HepG2 (cell line): Measurements from ENCODE around the gene CYP4F8. TPM values are rescaled to one million over a fixed set of nuclear protein-coding genes. Genes with fewer than 3 reads are reported as not detected.

Experiments
- IKZF1 ChIP-seq: fragments of 450-650 bp; IDR thresholded peaks from 2 replicates; pipeline ENCODE4 v1.7.1; 2016
- MAX ChIP-seq: IDR thresholded peaks from 2 replicates; pipeline ENCODE4 v1.6.1; 2012; ENCODE audit warnings: inconsistent platforms
- MIXL1 ChIP-seq: IDR thresholded peaks from 2 replicates; pipeline ENCODE4 v1.6.1; 2016
- NCOR1 ChIP-seq: fragments of 200-600 bp; sonication (generic); IDR thresholded peaks from 2 replicates; pipeline ENCODE4 v1.7.0; 2017; ENCODE audit warnings: antibody characterized with exemption, low read length, borderline replicate concordance
- REXO4 ChIP-seq: sonication (generic); formaldehyde crosslinking; IDR thresholded peaks from 2 replicates; pipeline ENCODE4 v1.8.0; 2022; ENCODE audit warnings: missing genetic modification reagents, mild to moderate bottlenecking, borderline replicate concordance
- ZMAT3 ChIP-seq: sonication (generic); formaldehyde crosslinking; conservative IDR thresholded peaks from 2 replicates; pipeline ENCODE4 v1.7.0; 2021; ENCODE audit warnings: missing genetic modification reagents
- ZNF414 ChIP-seq: sonication (generic); formaldehyde crosslinking; IDR thresholded peaks from 2 replicates; pipeline ENCODE4 v1.5.0; 2020; ENCODE audit warnings: missing genetic modification reagents
- ZNF570 ChIP-seq: sonication (generic); formaldehyde crosslinking; IDR thresholded peaks from 2 replicates; pipeline ENCODE4 v1.4.0; 2020; ENCODE audit warnings: mild to moderate bottlenecking, missing genetic modification reagents, borderline replicate concordance
- ZNF615 ChIP-seq: sonication (generic); formaldehyde crosslinking; IDR thresholded peaks from 2 replicates; pipeline ENCODE4 v1.5.0; 2020; ENCODE audit warnings: mild to moderate bottlenecking, missing genetic modification reagents, borderline replicate concordance
- ZNF652 ChIP-seq: IDR thresholded peaks from 2 replicates; pipeline ENCODE4 v1.6.1; 2016; ENCODE audit warnings: low read depth, borderline replicate concordance
- ZNF720 ChIP-seq: sonication (generic); formaldehyde crosslinking; IDR thresholded peaks from 2 replicates; pipeline ENCODE4 v1.4.0; 2020; ENCODE audit warnings: missing genetic modification reagents
- ZNF83 ChIP-seq: sonication (generic); formaldehyde crosslinking; IDR thresholded peaks from 2 replicates; pipeline ENCODE4 v1.4.0; 2020; ENCODE audit warnings: missing genetic modification reagents, mild to moderate bottlenecking, borderline replicate concordance
- polyA plus RNA-seq, 8 experiments: library from polyadenylated mRNA; depleted of rRNA in 3 of 8; stranded (reverse) in 7 of 8; unstranded in 1 of 8; fragments of >200 nt; fragmentation: Illumina TruSeq in 4 of 8; extraction: Trizol in 4 of 8; gene quantifications; 2 replicates each; pipeline versions ENCODE4 v1.2.1 to v1.2.3, GENCODE V29; 2011 to 2016; ENCODE audit warnings: low read depth in 4 of 8, missing spikeins in 1 of 8, mixed read lengths in 1 of 8; ENCODE audit not compliant: insufficient read depth in 1 of 8
- total RNA-seq, 5 experiments: library from RNA; depleted of rRNA; stranded (reverse); fragments of >200 nt; fragmentation: Illumina TruSeq; extraction: Trizol; gene quantifications; 2 replicates each; pipeline ENCODE4 v1.2.3, GENCODE V29; 2016; ENCODE audit warnings: low read depth in 1 of 5
- TF ChIP-seq, protein P1 (sequence below): sonication (generic); formaldehyde crosslinking; IDR thresholded peaks from 2 replicates; pipeline ENCODE4 v1.8.0; 2022; ENCODE audit warnings: mild to moderate bottlenecking, missing genetic modification reagents, borderline replicate concordance
- TF ChIP-seq, protein P2 (sequence below): IDR thresholded peaks from 2 replicates; pipeline ENCODE4 v1.6.1; 2018; ENCODE audit warnings: missing genetic modification reagents, mild to moderate bottlenecking, missing compliant biosample characterization

Gene CYP4F8
- total and polyA plus RNA-seq, 2 of the 13 experiments (the other 11 are each of a cell fraction or from before 2014, with no cell fraction given), result not detected

DNA sequence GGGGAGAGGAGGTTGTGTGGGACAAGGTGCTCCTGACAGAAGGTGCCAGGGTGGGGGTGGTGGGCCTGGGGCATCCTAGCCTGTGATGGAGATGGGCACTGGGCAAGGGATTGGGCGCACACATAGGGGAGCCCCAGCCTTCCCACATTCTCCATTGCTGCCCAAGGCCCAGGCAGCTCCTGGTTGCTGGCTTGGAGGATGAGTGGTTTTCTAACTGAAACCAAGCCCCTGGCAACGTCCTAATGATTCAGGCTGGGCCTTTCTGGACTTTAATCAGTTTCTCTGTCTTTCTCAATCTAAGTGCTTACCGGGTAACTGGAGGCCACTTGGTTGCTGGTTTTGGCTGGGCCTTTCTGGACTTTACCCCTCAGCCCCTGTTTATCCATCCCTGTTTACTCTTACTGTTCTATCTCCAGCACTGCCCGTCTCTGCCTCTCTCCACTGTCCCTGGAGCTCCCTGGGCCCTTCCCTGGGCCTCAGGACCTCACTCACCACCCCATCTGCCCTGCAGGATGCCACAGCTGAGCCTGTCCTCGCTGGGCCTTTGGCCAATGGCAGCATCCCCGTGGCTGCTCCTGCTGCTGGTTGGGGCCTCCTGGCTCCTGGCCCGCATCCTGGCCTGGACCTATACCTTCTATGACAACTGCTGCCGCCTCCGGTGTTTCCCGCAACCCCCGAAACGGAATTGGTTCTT is 26.0 kb downstream of the CYP4F8 start (continued):
- TF ChIP-seq, protein P1, sequence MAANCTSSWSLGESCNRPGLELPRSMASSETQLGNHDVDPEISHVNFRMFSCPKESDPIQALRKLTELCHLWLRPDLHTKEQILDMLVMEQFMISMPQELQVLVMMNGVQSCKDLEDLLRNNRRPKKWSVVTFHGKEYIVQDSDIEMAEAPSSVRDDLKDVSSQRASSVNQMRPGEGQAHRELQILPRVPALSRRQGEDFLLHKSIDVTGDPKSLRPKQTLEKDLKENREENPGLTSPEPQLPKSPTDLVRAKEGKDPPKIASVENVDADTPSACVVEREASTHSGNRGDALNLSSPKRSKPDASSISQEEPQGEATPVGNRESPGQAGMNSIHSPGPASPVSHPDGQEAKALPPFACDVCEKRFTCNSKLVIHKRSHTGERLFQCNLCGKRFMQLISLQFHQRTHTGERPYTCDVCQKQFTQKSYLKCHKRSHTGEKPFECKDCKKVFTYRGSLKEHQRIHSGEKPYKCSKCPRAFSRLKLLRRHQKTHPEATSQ, result no peak
- TF ChIP-seq ZMAT3 (CRISPR knock-in tag), result no peak
- TF ChIP-seq, protein P2, sequence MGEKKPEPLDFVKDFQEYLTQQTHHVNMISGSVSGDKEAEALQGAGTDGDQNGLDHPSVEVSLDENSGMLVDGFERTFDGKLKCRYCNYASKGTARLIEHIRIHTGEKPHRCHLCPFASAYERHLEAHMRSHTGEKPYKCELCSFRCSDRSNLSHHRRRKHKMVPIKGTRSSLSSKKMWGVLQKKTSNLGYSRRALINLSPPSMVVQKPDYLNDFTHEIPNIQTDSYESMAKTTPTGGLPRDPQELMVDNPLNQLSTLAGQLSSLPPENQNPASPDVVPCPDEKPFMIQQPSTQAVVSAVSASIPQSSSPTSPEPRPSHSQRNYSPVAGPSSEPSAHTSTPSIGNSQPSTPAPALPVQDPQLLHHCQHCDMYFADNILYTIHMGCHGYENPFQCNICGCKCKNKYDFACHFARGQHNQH (CRISPR knock-in tag), result no peak
- TF ChIP-seq ZNF720 (CRISPR knock-in tag), result no peak
- TF ChIP-seq REXO4 (CRISPR knock-in tag), result no peak
- TF ChIP-seq ZNF615 (CRISPR knock-in tag), result no peak
- TF ChIP-seq ZNF570 (CRISPR knock-in tag), result no peak
- TF ChIP-seq MIXL1 (CRISPR knock-in tag), result no peak; the same call in 1 of the 2 replicates
- 0 out of 2 replicates have a peak, but pooled peaks have one; percentile 25 for TF ChIP-seq ZNF414 (CRISPR knock-in tag)
- no peak; the same call in 1 of the 2 replicates for TF ChIP-seq ZNF83 (CRISPR knock-in tag)
- peak; percentile 90 for TF ChIP-seq NCOR1
- 0 out of 2 replicates have a peak, but pooled peaks have one; percentile 14 for TF ChIP-seq MAX
- no peak for TF ChIP-seq ZNF652 (CRISPR knock-in tag)
- TF ChIP-seq IKZF1, result no peak
